T-helper 2 cell (primary cell): Measurements from ENCODE around the gene LMO1.

ENCODE experiments used
- DNase-seq, 5 experiments: peaks; one replicate each; pipeline versions ENCODE4 v3.0.0 to v3.0.0-alpha.2; 2012 to 2022
- total RNA-seq, 2 donors: gene quantifications; one replicate each; lab custom pipeline; 2026; lab: John Stamatoyannopoulos, UW

LMO1 gene
- 0 reads per million in 2 donors for total RNA-seq

DNA sequence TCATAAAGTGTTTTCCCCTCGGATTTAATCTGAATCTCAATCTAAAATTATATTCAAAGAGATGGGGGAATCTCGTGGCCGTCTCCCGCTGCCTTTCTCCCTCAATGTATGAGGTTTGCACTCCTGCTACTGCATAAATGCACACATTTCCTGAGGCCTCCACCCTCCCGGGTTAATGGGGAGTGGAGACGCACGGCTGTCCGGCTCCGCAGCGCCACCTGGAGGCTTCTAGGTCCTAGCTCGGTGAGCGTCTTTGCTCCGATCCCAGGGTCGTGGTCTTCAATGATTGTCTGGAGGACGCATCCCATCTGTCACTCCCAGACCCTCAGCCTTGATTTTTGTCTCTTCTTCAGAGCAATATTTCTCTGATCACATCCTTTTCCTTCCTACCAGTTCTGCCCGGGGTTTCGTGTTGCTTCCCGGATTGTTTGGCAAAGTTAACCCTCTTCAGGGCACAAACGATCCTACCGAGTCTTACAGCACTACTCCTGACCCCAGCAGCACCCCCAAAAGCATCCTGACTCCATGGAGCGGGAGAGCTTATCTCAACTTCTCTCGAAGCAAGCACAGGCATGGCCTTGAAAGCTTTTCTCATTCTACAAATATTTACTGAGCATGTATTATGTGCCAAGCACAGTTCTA, at the start of gene LMO1:
Gene LMO1, minus strand, starts transcription at position 110 of the 642 bp plus-strand sequence. CDS start 516 bp downstream, outside the sequence.
- DNase-seq: peak in 4 of 5 experiments; percentile 32 to 67 (median 60)

- no peak for DNase-seq
These were observed 49.3 kb upstream of the LMO1 start for GRCh38 chr11:8312986-8313385.

- no peak for DNase-seq
These were observed 47.7 kb upstream of the LMO1 start for GRCh38 chr11:8311366-8311765.

DNA sequence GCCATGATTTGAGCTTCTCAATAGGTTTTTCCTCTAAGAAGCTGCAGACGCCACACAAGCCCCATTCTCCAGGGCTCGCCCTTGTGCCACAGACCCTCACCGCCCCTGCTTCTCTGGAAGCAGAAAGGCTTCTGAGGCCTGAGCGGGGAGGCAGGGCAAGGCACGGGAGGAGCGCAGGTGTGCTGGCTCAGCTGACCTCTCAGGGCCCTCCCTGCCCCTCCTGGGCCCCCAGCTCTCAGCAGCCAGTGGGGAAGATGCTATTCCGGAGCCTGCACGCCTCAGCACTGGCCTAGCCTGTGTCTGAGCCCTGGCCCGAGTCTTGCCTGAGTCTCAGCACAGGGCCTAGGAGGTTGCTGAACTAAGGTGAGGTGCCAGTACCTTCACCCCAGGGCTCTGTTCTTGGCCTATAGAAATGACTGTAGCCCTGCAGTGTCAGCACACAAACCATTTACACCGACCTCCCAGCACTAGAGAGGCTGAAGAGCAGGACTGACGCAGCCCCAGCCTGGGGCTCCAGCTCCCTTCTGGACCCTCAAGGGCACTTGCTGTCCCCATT, 47.1 kb upstream of the LMO1 start:
- DNase-seq: no peak

DNA sequence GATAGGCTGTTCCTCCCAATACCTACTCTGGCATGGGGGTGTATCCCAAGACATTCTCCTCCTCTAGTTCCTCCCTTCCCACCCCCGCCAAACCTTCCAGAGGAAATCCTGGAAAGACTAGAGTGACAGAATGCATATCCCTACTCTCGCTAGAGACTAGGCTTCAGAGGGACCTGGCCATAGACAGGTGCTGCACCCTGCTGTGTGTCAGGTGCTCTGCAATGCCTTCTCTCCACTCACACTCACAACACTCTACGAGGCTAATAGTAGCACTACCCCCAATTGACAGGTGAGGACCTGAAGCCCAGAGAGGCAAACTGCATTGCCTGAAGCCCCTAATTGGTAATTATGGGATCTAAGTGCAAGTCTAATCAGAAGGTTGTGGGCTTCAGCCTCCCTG, 46.2 kb upstream of the LMO1 start:
- no peak for DNase-seq

DNA sequence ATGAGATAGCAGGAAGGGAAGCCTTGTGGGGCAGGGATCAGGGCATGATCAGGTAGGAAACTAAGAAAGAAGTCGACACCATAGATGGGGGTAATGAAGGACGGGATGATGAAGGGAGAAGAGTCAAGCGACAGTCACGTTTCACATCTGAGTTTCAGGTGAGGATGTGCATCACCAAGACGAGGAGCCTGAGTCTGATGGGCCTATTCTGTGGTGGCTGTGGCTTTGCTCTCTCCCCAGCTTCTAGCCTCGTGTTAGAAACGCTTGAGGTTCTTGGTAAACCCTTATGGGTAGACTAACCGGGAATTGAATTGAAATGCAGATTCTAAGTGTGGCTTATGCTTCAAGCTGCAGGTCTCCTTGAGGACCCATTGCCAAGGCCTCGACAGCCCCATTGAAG, 45.6 kb upstream of the LMO1 start:
- DNase-seq: no peak

GRCh38 chr11:8307601-8308000, 43.9 kb upstream of the LMO1 start:
- DNase-seq: no peak

GRCh38 chr11:8301622-8302021, 37.9 kb upstream of the LMO1 start:
- no peak for DNase-seq

- DNase-seq: no peak
These were observed 35.4 kb upstream of the LMO1 start for GRCh38 chr11:8298801-8299786.

- no peak for DNase-seq
These were observed 34.2 kb upstream of the LMO1 start for GRCh38 chr11:8297781-8298440.

DNA sequence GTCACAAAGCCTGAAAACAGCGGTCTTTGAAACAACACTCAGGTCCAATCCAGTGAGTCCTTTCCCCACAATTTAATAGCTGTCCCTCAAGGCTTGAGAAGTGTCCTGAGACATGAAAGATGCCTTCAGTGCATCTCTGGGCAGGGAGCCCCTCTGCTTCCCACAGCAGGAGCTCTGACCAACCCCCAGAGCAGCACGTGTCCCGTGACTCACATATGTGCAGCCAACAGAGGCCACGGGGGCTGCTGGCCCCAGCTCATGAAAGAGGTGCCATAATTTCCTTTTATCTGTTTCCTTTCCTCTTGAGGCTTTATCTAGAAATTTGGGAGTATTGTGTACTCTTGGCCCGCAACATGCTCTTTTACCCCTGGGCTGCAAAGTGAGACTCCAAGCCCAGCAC, 33.2 kb upstream of the LMO1 start:
- DNase-seq: no peak

- DNase-seq: no peak
These were observed 32.5 kb upstream of the LMO1 start for GRCh38 chr11:8296038-8296649.

DNA sequence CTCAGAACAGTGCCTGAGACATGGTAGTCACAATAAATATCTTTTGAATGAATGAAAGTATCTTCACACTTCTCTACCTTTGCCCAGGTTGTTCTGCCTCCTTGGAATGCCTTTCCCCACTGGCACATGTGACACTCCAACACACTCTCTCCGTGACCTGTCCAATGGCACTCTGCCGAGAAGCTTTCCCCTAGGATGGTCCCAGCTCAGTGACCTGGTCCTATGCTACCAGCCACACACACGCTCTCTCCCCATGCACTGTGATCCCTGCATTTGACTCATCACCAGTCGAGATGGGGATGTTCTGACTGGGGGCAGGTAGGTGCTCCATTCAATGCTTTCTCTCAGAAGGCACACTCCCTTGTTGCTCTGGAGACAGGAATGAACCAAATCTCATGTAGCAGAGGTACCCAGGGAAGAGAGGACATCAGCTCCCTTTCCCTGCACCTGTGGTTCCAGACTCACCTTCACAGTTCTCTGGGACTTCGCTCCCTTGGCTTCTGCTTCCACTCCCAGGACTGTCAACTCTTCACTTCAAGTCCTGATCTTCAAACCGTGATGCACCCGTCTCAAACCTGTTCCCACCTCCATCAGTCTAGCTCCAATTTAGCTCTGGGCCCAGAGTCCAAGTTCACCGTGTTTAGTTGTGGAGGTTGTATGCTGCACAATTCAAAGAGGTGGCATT, 30.7 kb upstream of the LMO1 start:
- DNase-seq: no peak

DNA sequence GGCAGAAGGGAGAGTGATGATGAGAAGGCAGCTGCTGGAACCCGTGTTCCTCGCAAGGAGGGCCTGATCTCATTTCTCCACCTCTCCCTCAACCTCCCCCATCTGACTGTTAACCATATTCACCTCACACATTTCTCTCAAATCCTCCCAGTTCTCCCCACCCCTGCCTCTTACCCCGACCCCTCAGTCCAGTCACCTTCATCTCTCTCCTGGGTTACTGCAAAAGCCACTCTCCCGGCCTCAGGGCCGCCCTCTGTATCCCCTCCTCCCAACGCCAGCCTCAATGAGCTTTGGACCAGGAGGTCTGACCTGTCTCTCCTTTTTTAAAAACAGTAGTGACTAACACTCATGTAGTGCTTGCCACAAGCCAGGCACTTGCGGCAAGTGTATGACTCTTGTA, 29.5 kb upstream of the LMO1 start:
- no peak for DNase-seq

- no peak for DNase-seq
These were observed 28.7 kb upstream of the LMO1 start for GRCh38 chr11:8292351-8292750.

DNA sequence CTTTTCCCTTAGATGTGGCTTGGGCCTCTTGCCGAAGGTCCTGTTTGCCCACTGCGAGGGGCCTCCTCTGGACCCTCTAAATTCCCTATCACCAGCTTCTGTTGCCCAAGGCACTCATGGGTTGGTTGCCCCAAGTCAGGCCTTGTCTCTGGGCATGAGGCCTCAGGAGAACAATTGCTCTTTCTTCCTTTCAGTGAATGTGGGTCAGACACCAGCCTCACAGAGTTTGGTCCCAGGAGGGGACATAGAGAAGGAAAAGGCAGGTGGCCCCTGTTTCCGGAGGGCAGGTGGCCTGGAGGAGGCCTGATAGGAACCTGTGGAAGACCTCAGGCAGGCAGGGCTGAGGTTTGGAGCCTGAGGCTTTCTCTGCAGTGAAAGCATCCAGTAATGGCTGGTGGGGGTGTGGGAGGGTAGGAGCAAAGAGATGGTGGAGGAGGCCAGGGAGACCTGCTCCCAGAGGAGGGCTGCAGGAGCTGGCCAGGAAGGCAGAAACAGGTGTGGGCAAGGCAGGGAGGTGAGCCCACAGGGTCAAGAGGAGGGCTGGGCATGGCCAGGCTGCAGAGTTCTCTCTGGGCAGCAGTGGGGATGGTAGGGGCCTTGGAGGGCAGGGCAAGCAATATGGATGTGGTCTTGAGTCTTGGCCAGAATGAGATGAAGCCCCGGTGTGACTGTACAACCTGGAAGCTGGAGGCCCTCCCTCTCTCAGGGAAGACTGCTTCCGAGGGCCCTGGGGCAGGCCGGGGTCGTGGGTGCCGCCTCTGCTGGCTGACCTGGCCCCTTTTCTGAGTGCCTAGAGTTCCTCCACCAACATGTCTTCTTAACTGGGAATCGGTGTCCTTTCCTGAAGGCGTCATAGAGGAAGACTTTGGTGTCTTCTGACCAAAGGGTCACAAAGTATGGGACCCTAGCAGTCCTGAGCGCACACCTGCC, 28.0 kb upstream of the LMO1 start:
- DNase-seq: no peak

- no peak for DNase-seq
These were observed 26.6 kb upstream of the LMO1 start for GRCh38 chr11:8290081-8290810.

GRCh38 chr11:8289492-8289918, 25.8 kb upstream of the LMO1 start:
- no peak for DNase-seq

DNA sequence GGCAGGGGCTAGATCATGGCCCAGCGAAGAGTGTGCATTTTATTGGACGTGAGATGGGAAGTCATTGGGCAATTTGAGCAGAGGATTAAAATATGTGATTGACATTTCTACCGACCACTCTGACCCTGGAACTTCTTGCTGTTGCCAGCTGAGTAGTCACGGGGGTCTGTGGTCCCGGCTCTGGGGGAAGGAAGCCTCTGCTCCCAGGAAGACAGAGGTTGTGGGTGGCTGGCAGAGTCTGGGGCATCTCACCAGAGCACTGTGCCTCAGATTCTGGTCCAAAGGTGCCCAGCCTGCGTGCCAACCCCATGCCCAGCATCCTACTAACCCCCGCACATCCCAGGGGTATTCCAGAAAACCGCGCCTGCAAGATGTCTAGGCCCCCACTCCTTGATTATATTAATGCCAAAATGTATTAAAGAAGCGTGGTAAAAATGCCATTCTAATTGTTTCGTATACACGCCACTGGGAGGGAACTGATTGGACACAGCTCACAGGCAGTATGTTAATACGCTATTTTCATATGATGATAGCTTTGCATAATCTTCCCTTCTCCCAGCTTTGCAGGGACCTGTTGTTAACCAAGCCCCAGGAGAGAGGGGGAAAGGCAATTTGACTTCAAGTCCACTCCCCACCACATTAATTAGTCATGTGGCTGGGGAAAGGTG, 25.3 kb upstream of the LMO1 start:
- DNase-seq: no peak
